Subcutaneous adipose tissue (tissue), 4 donors: Measurements from ENCODE around the gene NINJ2. TPM values are rescaled to one million over a fixed set of nuclear protein-coding genes. Genes with fewer than 3 reads are reported as not detected.

Experiments used
- total RNA-seq, 4 donors: library from RNA; depleted of rRNA; stranded (reverse); fragments of >200 nt; gene quantifications; one replicate each; pipeline ENCODE4 v1.1.0, GENCODE V29; 2016
- TF ChIP-seq, protein P1 (sequence below): fragments of 450-650 bp; IDR thresholded peaks from one replicate; pipeline ENCODE4 v1.5.1; 2016; ENCODE audit warnings: low read depth, mild to moderate bottlenecking, control low read depth, antibody characterized with exemption, moderate library complexity

The NINJ2 gene
- total RNA-seq, 4 donors from 2014 or later = 9.4 to 54.3 (median 19.0) TPM

GRCh38 chr12:636632-637031 lies 26.6 kb downstream of the NINJ2 start:
- TF ChIP-seq, protein P1, sequence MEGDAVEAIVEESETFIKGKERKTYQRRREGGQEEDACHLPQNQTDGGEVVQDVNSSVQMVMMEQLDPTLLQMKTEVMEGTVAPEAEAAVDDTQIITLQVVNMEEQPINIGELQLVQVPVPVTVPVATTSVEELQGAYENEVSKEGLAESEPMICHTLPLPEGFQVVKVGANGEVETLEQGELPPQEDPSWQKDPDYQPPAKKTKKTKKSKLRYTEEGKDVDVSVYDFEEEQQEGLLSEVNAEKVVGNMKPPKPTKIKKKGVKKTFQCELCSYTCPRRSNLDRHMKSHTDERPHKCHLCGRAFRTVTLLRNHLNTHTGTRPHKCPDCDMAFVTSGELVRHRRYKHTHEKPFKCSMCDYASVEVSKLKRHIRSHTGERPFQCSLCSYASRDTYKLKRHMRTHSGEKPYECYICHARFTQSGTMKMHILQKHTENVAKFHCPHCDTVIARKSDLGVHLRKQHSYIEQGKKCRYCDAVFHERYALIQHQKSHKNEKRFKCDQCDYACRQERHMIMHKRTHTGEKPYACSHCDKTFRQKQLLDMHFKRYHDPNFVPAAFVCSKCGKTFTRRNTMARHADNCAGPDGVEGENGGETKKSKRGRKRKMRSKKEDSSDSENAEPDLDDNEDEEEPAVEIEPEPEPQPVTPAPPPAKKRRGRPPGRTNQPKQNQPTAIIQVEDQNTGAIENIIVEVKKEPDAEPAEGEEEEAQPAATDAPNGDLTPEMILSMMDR = no peak

GRCh38 chr12:633731-634130 lies 29.5 kb downstream of the NINJ2 start:
- TF ChIP-seq, protein P1 = no peak

GRCh38 chr12:632102-632696 lies 31.0 kb downstream of the NINJ2 start:
- TF ChIP-seq, protein P1 = no peak

DNA sequence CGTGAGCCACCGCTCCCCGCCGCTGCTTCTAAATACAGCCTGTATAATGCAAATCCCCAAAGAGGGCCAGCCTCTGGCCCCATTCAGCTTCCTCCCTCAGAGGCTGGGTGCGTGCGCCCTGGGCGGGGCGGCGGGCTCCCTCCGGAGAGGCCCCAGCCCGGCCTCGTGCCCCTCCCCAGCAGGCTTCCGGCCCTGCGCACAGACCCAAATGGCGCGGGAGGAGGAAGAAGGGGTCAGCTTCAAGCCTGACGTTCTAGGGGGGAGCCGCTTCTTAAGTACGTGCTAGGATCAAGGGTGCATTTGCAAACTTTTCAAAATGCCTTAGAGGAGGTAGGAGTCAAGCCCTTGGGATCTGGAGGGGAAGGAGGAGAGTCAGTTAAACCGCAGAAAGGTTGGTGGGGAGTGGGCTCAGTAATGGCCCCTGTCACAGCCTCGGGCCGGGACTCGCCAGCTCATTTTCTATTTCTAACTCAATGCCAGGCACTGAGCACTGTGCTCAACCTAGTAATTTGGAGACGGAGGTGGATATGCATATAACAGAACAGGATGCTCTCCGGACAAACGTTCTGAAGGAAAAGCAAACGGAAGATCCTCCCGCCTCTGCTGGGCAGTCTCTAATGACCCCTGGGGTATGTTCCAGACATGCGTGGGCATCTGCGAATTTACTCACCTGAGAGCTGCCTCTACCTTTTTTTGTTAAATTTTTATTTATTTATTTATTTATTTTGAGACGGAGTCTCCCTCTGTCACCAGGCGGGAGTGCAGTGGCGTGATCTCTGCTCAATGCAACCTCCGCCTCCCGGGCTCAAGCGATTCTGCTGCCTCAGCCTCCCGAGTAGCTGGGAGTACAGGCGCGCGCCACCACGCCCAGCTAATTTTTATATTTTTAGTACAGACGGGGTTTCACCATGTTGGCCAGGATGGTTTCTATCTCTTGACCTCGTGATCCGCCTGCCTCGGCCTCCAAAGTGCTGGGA lies 32.3 kb downstream of the NINJ2 start:
- TF ChIP-seq, protein P1 = no peak

DNA sequence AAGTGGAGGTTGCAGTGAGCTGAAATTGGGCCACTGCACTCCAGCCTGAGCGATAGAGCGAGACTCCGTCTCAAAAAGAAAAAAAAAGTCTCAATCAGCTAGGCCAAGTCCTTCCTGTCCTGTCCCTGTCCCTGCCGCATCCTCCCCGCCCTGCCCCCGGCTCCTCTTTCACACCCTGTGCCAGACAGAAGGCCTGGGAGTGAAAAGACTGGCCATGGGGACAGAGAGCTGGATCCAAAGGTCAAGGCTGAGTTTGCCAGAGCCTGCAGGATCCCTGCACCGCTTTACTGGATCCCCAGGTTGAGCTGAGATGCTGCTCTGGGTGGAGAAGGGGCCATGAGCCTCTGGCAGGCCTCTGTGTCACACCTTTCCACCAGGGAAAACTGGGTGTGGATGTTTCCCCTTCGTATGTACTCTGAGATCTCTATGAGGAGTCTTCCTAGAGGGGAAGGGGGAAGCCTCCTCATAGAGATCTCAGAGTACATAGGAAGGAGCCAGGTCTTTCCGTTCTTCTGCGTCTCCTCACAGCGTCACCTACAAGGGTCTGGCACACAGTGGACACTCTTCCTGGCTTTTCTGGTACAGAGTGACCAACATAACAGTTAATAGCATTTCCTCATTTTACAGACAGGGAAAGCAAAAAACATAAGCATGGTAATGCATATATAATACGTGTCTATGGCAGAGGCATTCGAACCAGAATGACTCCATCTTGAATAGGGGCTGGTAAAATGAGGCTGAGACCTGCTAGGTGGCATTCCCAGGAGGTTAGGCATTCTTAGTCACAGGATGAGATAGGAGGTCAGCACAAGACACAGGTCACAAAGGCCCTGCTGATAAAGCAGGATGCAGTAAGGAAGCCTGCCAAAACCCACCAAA lies 35.1 kb downstream of the NINJ2 start:
- TF ChIP-seq, protein P1 = no peak

DNA sequence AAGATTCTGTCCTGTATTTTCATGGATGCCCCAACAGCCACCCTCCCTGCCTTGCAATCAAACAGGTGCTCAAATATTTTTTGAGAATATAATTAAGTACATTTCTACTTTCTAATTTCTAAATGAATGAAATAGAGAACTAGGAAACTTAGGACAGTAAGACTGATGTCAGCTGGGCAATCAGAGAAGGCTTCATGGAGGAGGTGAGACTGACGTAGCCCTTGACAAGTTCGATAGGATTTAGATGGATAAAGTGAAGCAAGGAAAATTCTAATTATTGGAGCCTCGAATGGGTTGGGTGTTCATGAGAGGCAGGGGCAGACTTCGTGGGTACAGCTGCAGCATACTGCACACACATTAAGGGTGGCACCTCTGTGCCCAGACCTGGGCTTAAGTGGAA lies 36.0 kb downstream of the NINJ2 start:
- TF ChIP-seq, protein P1 = no peak
